ENCODE data around the gene DLGAP1. TPM values are rescaled to one million over a fixed set of nuclear protein-coding genes. Genes with fewer than 3 reads are reported as not detected.

Gene DLGAP1
- polyA plus RNA-seq, 1 donor from 2014 or later: 4.5 TPM

- Histone ChIP-seq H3K27ac (ENCODE audit: low read length) (no peak overlapping the region), H3K9ac (ENCODE audit: low read length) (no peak overlapping the region), H3K4me2 (ENCODE audit: low read length) (no peak overlapping the region), H3K9me2 (ENCODE audit: insufficient read depth, low read length) (no peaks in the 10 kb centered on the region), H3K4me3 (ENCODE audit: low read length) (no peak overlapping the region), H2AFZ (ENCODE audit: low read depth, low read length) (no peak overlapping the region), H3K36me3 (ENCODE audit: insufficient read depth, low read length) (no peaks in the 10 kb centered on the region), H3F3A (ENCODE audit: insufficient read depth, low read length, poor library complexity, severe bottlenecking) (no peaks in the 10 kb centered on the region), H3K9me3 (ENCODE audit: low read length) (no peaks in the 10 kb centered on the region), H4K20me1 (ENCODE audit: insufficient read depth) (no peaks in the 10 kb centered on the region), H3K79me2 (replicated peaks; ENCODE audit: insufficient read depth, low read length) (no peaks in the 10 kb centered on the region), H3K27me3 (ENCODE audit: insufficient read depth, low read depth, low read length) (no peaks in the 10 kb centered on the region)
- TF ChIP-seq POLR2AphosphoS5 (IDR thresholded peaks at IDR 0.05) (no peak), CTCF (IDR thresholded peaks at IDR 0.05; ENCODE audit: poor library complexity, severe bottlenecking) (no peak), EZH2 (IDR thresholded peaks at IDR 0.05; ENCODE audit: borderline replicate concordance, insufficient read depth, low read length, poor library complexity, severe bottlenecking) (no peak), REST (IDR thresholded peaks at IDR 0.05; ENCODE audit: borderline replicate concordance) (no peak), EP300 (conservative IDR thresholded peaks at IDR 0.05; ENCODE audit: poor library complexity, severe bottlenecking) (no peak), MXI1 (conservative IDR thresholded peaks at IDR 0.05; ENCODE audit: poor library complexity, severe bottlenecking) (no peak), TAF1 (IDR thresholded peaks at IDR 0.05; ENCODE audit: low read depth) (no peak), RAD21 (conservative IDR thresholded peaks at IDR 0.05) (no peak)
Observed at GRCh38 chr18:3623769-3624545, 831.1 kb downstream of the DLGAP1 start.

GRCh38 chr18:3620146-3621119 is 834.7 kb downstream of the DLGAP1 start:
- H4K20me1 ChIP-seq (ENCODE audit: insufficient read depth): no peaks in the 10 kb centered on the region
- no peaks in the 10 kb centered on the region for H3K9me2 ChIP-seq (ENCODE audit: insufficient read depth, low read length)
- no peak overlapping the region for H2AFZ ChIP-seq (ENCODE audit: low read depth, low read length)
- H3K27ac ChIP-seq (ENCODE audit: low read length): no peak overlapping the region
- H3K4me3 ChIP-seq (ENCODE audit: low read length): no peak overlapping the region
- H3K27me3 ChIP-seq (ENCODE audit: insufficient read depth, low read depth, low read length): no peaks in the 10 kb centered on the region
- no peak overlapping the region for H3K9ac ChIP-seq (ENCODE audit: low read length)
- no peaks in the 10 kb centered on the region for H3K36me3 ChIP-seq (ENCODE audit: insufficient read depth, low read length)
- H3K4me2 ChIP-seq (ENCODE audit: low read length): no peak overlapping the region
- no peak for TF ChIP-seq SMC3 (conservative IDR thresholded peaks at IDR 0.05; ENCODE audit: poor library complexity)
- TF ChIP-seq EP300 (conservative IDR thresholded peaks at IDR 0.05; ENCODE audit: poor library complexity, severe bottlenecking): no peak
- no peak for TF ChIP-seq CTCF (IDR thresholded peaks at IDR 0.05; ENCODE audit: poor library complexity, severe bottlenecking)
- no peak for TF ChIP-seq EZH2 (IDR thresholded peaks at IDR 0.05; ENCODE audit: borderline replicate concordance, insufficient read depth, low read length, poor library complexity, severe bottlenecking)
- no peak for TF ChIP-seq POLR2AphosphoS5 (IDR thresholded peaks at IDR 0.05)
- TF ChIP-seq RAD21 (conservative IDR thresholded peaks at IDR 0.05): no peak
- TF ChIP-seq REST (IDR thresholded peaks at IDR 0.05; ENCODE audit: borderline replicate concordance): no peak
- TF ChIP-seq TAF1 (IDR thresholded peaks at IDR 0.05; ENCODE audit: low read depth): no peak
- no peak for TF ChIP-seq MXI1 (conservative IDR thresholded peaks at IDR 0.05; ENCODE audit: poor library complexity, severe bottlenecking)
- no peaks in the 10 kb centered on the region for H3K9me3 ChIP-seq (ENCODE audit: low read length)
- H3F3A ChIP-seq (ENCODE audit: insufficient read depth, low read length, poor library complexity, severe bottlenecking): no peaks in the 10 kb centered on the region
- no peaks in the 10 kb centered on the region for H3K79me2 ChIP-seq (replicated peaks; ENCODE audit: insufficient read depth, low read length)

Data from neural cell (in vitro differentiated cells).